Osteoblast (primary cell): ENCODE measurements around the gene ADD1. TPM values are rescaled to one million over a fixed set of nuclear protein-coding genes. Genes with fewer than 3 reads are reported as not detected.

Source experiments
- DNase-seq: peaks from one replicate; pipeline ENCODE4 v3.0.0; 2011; ENCODE audit warnings: low spot score, mixed read lengths; ENCODE audit not compliant: insufficient read length; ENCODE audit errors: missing footprints
- H2AFZ ChIP-seq: 2 replicates; pipeline ENCODE4 v1.6.0; 2011; ENCODE audit warnings: mild to moderate bottlenecking, low read length
- H3K27ac ChIP-seq: 2 replicates; pipeline ENCODE4 v1.5.1; 2011; ENCODE audit warnings: mild to moderate bottlenecking, low read depth, low read length, moderate library complexity
- H3K27me3 ChIP-seq: 2 replicates; pipeline ENCODE4 v1.6.0; 2012; ENCODE audit warnings: mild to moderate bottlenecking, control low read depth, inconsistent platforms, low read length, moderate library complexity; ENCODE audit not compliant: insufficient read depth
- H3K36me3 ChIP-seq: 2 replicates; pipeline ENCODE4 v1.5.1; 2011; ENCODE audit warnings: mild to moderate bottlenecking, low read length, control low read depth, moderate library complexity; ENCODE audit not compliant: insufficient read depth
- H3K4me1 ChIP-seq: 2 replicates; pipeline ENCODE4 v1.5.1; 2011; ENCODE audit warnings: mild to moderate bottlenecking, low read length, control low read depth, moderate library complexity; ENCODE audit not compliant: insufficient read depth
- H3K4me2 ChIP-seq: 2 replicates; pipeline ENCODE4 v1.6.0; 2011; ENCODE audit warnings: mild to moderate bottlenecking, low read length; ENCODE audit not compliant: insufficient read depth
- H3K4me3 ChIP-seq: fragments of 200-600 bp; sonication (generic); 3 replicates; pipeline ENCODE4 v1.5.1; 2012; ENCODE audit warnings: mild to moderate bottlenecking, low read length, inconsistent platforms; ENCODE audit not compliant: insufficient read depth
- H3K79me2 ChIP-seq: 2 replicates; pipeline ENCODE4 v1.6.0; 2012; ENCODE audit warnings: mild to moderate bottlenecking, low read length, control low read depth, inconsistent platforms; ENCODE audit not compliant: insufficient read depth
- H3K9me3 ChIP-seq: 2 replicates; pipeline ENCODE4 v1.5.1; 2011; ENCODE audit warnings: low read depth, low read length, control low read depth
- H4K20me1 ChIP-seq: 2 replicates; pipeline ENCODE4 v1.6.0; 2012; ENCODE audit warnings: mild to moderate bottlenecking, low read length, control low read depth; ENCODE audit not compliant: insufficient read depth
- CTCF ChIP-seq: IDR thresholded peaks from 2 replicates; pipeline ENCODE4 v1.5.1; 2011; ENCODE audit warnings: mild to moderate bottlenecking, low read depth, low read length, moderate library complexity; ENCODE audit errors: extremely low read depth
- total RNA-seq: library from RNA; depleted of rRNA; stranded (reverse); fragments of >200 nt; gene quantifications from 2 replicates; pipeline ENCODE4 v1.2.3, GENCODE V29; 2012

The ADD1 gene
- total RNA-seq, 1 donor: 200 TPM

DNA sequence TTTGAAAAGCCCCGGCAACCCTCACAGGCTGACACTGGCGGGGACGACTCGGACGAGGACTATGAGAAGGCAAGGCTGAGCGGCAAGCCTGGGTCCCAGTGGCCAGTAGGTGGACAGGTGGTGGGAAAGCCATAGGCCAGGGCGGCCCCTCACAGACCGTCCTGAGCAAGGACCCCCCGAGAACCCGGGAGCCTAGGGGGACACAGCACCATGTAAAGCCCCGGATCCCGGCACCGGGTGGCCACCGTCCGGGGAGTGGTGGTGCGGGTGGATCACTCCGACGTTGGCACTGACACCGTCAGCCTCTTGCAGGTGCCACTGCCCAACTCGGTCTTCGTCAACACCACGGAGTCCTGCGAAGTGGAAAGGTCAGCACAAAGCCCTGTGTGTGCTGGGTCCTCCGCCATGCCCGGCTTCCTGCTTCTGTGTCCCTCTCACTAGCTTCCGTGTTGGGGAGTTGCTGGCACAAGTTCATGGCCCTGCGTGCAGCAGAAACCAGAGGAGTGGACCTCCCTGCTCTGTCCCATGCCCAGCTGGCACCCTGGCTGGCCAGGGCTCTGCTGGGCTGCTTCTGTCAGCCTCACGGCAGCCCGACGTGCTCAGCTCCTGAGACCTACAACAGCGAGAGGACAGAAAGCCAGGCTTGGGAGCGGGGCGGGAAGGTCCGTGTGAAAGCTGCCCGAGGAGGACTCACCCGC is 11.9 kb upstream of the ADD1 start:
- Histone ChIP-seq H3K4me3 (no peak overlapping the region), H2AFZ (no peak overlapping the region), H3K36me3 (peaks cover 43% of the 10 kb centered on the region), H3K4me1 (peaks cover 3% of the 10 kb centered on the region), H3K27ac (no peak overlapping the region), H3K4me2 (no peak overlapping the region), H3K79me2 (no peaks in the 10 kb centered on the region), H3K9me3 (no peaks in the 10 kb centered on the region), H3K27me3 (no peaks in the 10 kb centered on the region), H4K20me1 (no peaks in the 10 kb centered on the region)
- TF ChIP-seq CTCF: no peak
- peak; percentile 65 for DNase-seq

DNA sequence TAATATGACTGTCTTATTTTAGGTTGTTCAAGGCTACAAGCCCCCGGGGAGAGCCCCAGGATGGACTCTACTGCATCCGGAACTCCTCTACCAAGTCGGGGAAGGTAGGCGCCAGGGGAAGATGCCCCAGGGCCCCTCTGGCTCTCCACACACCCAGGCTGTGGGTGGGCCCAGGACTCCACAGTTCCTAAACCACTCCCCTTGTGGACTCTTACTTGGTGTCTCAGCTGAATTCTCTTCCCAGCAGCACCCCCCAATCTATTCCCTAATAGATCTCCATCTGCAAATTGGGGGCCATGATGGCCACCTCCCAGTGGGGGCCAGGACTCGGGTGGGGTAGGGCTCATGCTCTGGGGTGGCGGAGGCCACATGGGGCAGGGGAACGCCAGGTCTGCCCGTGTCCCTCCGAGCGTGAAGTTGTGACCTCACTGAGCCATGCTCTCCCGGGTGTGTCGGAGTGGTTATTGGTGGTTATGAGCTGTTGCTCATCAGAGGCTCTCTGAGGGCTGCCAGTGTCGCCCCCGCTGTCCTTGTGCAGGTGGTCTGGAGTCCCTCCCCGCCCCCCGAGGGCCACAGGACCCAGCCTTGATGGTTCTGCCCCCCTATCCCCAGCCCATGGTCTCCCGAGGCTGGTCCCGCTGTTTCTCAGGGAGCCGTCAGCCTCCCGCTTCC is 11.2 kb upstream of the ADD1 start:
- Histone ChIP-seq H3K27ac (no peak overlapping the region), H3K27me3 (no peaks in the 10 kb centered on the region), H3K4me1 (peaks cover 10% of the 10 kb centered on the region), H3K9me3 (no peaks in the 10 kb centered on the region), H3K36me3 (peaks cover 39% of the 10 kb centered on the region), H2AFZ (no peak overlapping the region), H3K4me3 (no peak overlapping the region), H3K79me2 (no peaks in the 10 kb centered on the region), H3K4me2 (no peak overlapping the region), H4K20me1 (no peaks in the 10 kb centered on the region)
- peak; percentile 77 for DNase-seq
- TF ChIP-seq CTCF: no peak

DNA sequence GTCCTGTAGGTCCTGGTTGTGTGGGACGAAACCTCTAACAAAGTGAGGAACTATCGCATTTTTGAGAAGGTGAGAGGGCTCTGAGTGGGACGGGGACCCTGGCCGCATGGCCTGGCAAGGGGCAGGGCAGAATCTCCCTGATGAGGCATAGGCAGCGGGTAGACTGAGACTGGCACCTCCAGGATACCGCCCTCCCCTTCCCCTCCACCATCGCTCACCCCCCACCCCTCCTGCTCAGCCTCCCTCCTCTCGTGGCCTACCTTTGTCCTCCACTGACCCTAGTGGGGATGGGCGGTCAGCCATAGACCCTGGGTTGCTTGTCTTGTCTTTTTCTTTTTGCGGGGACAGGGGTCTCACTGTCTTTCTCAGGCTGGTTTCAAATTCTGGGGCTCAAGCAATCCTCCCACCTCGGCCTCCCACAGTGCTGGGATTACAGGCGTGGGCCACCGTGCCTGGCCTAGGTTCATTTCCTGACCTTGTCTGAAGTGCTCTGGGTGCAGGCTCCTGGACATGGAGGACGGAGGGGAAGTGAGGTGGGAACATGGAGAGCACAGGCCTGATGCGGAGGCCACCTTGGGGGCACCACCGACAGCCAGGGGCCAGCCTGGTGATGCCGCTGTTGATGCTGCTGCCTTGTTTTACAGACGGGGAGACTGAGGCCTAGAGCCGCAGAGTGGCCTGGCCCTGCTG is 10.5 kb upstream of the ADD1 start:
- Histone ChIP-seq H3K4me2 (no peak overlapping the region), H3K27ac (no peak overlapping the region), H3K27me3 (no peaks in the 10 kb centered on the region), H3K9me3 (no peaks in the 10 kb centered on the region), H2AFZ (no peak overlapping the region), H4K20me1 (no peaks in the 10 kb centered on the region), H3K4me3 (no peak overlapping the region), H3K79me2 (no peaks in the 10 kb centered on the region), H3K4me1 (peaks cover 16% of the 10 kb centered on the region), H3K36me3 (peaks cover 39% of the 10 kb centered on the region)
- no peak for TF ChIP-seq CTCF
- peak; percentile 45 for DNase-seq

- DNase-seq: peak; percentile 53
- H3K9me3 ChIP-seq: no peaks in the 10 kb centered on the region
- H4K20me1 ChIP-seq: no peaks in the 10 kb centered on the region
- H3K79me2 ChIP-seq: no peaks in the 10 kb centered on the region
- H3K4me1 ChIP-seq: peaks cover 16% of the 10 kb centered on the region
- no peak overlapping the region for H2AFZ ChIP-seq
- no peak for TF ChIP-seq CTCF
- no peak overlapping the region for H3K4me2 ChIP-seq
- no peaks in the 10 kb centered on the region for H3K27me3 ChIP-seq
- no peak overlapping the region for H3K27ac ChIP-seq
- H3K36me3 ChIP-seq: peaks cover 37% of the 10 kb centered on the region
- H3K4me3 ChIP-seq: no peak overlapping the region
These were observed 10.0 kb upstream of the ADD1 start for GRCh38 chr4:2833671-2834000.
